ENCODE data around the gene SYT14.

Gene SYT14

DNA sequence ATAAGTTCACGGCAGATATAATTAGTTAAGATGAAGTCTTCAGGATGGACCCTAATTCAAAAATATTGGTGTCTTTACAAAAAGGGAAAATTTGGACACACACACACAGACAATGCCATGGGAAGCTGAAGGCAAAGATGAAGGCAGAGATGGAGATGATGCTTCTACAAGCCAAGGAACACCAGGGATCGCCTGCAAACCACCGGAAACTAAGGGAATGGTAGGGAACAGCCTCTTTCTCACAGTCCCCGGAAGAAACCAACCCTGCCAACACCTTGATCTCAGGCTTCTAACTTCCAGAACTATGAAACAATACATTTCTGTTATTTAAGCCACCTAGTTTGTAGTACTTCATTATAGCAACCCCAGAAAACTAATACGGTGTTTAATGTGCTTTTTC, 279.5 kb downstream of the SYT14 start:
- no peak for DNase-seq

GRCh38 chr1:210218047-210218446, 280.0 kb downstream of the SYT14 start:
- no peak for DNase-seq

Data from bone marrow (tissue), 2 donors.